MM.1S (cell line): ENCODE measurements around the gene PADI4.

Source experiments
- EZH2 ChIP-seq: fragments of 300-600 bp; sonication (generic); optimal IDR thresholded peaks from 2 replicates; pipeline ENCODE3; 2017; ENCODE audit warnings: low read depth, mild to moderate bottlenecking, antibody characterized with exemption, low read length, mixed read lengths
- TF ChIP-seq, protein P1 (sequence below): fragments of 300-600 bp; sonication (generic); IDR thresholded peaks from 2 replicates; pipeline ENCODE4 v1.5.1; 2016; ENCODE audit warnings: antibody characterized with exemption, low read length, mixed read lengths

DNA sequence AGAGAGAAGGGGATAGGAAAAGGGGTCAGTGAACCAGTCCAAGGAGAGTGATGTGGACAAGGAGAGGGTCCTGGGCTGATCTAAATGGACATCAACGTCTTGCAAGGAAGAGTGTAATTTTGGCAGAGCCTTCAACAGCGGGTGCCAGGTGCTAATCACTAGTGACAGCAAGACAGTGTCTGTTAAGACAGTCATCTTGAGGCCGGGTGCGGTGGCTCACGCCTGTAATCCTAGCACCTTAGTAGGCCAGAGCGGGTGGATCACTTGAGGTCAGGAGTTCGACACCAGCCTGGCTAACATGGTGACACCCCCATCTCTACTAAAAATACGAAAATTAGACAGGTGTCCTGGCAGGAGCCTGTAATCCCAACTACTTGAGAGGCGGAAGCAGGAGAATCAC lies 51.8 kb downstream of the PADI4 start:
- TF ChIP-seq, protein P1, sequence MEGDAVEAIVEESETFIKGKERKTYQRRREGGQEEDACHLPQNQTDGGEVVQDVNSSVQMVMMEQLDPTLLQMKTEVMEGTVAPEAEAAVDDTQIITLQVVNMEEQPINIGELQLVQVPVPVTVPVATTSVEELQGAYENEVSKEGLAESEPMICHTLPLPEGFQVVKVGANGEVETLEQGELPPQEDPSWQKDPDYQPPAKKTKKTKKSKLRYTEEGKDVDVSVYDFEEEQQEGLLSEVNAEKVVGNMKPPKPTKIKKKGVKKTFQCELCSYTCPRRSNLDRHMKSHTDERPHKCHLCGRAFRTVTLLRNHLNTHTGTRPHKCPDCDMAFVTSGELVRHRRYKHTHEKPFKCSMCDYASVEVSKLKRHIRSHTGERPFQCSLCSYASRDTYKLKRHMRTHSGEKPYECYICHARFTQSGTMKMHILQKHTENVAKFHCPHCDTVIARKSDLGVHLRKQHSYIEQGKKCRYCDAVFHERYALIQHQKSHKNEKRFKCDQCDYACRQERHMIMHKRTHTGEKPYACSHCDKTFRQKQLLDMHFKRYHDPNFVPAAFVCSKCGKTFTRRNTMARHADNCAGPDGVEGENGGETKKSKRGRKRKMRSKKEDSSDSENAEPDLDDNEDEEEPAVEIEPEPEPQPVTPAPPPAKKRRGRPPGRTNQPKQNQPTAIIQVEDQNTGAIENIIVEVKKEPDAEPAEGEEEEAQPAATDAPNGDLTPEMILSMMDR: no peak
- no peak for TF ChIP-seq EZH2
